Left lung (tissue), 10 donors: ENCODE measurements around the gene ALOX12B. TPM values are rescaled to one million over a fixed set of nuclear protein-coding genes. Genes with fewer than 3 reads are reported as not detected.

Source experiments
- ATAC-seq: fragments of 200-7000 bp; cut with Tn5 transposase; one replicate; pipeline ENCODE4 v1.9.1; 2020; ENCODE audit warnings: moderate library complexity
- DNase-seq, 4 donors: peaks; one replicate each; pipeline ENCODE4 v3.0.0-alpha.2; 2013 to 2020
- H3K27ac ChIP-seq, 2 donors: fragments of 200-600 bp; sonication (generic) in 1 of 2; one replicate each; pipeline versions ENCODE4 v1.5.0 to v1.8.0; 2020 to 2021
- H3K27me3 ChIP-seq, 2 donors: fragments of 200-600 bp; sonication (generic) in 1 of 2; one replicate each; pipeline versions ENCODE4 v1.5.0 to v1.8.0; 2020 to 2021
- H3K36me3 ChIP-seq, 2 donors: fragments of 200-600 bp; sonication (generic) in 1 of 2; one replicate each; pipeline versions ENCODE4 v1.5.0 to v1.8.0; 2020 to 2021
- H3K4me1 ChIP-seq, 2 donors: fragments of 200-600 bp; one replicate each; pipeline ENCODE4 v1.8.0; 2021
- H3K4me3 ChIP-seq, 2 donors: fragments of 200-600 bp; sonication (generic) in 1 of 2; one replicate each; pipeline versions ENCODE4 v1.5.0 to v1.8.0; 2020 to 2021; ENCODE audit warnings: mild to moderate bottlenecking in 1 of 2
- H3K9me3 ChIP-seq, 2 donors: fragments of 200-600 bp; sonication (generic) in 1 of 2; one replicate each; pipeline versions ENCODE4 v1.5.0 to v1.8.0; 2020 to 2021
- intact Hi-C, 2 donors: fragments of 100-400 bp; cut with DNase I; formaldehyde crosslinking; loops; one replicate each; pipeline versions ENCODE4 v1.11.2 to v1.14.2; 2022
- polyA plus RNA-seq, 6 donors: library from polyadenylated mRNA; unstranded; fragments of 120-200 nt; gene quantifications; one replicate each; pipeline ENCODE4 v1.2.1, GENCODE V29; 2013; ENCODE audit not compliant: insufficient read length in 6 of 6
- total RNA-seq, 2 donors: library from RNA; stranded (reverse); fragmentation: NEBNext Ultra II Directional; extraction: Animal tissue kit (Norgen Biotek cat#: 25700); gene quantifications; one replicate each; pipeline ENCODE4 v1.2.1, GENCODE V29; 2021
- TF ChIP-seq, protein P1 (sequence below), 2 donors: fragments of 200-600 bp; sonication (generic) in 1 of 2; IDR thresholded peaks; one replicate each; pipeline versions ENCODE4 v1.5.0 to v1.8.0; 2021; ENCODE audit warnings: antibody characterized with exemption in 2 of 2
- donor health status: DM: no; HTN: yes; CAD: no.
- donor health status: DM: no; HTN: no; CAD: no.

The ALOX12B gene
- total and polyA plus RNA-seq, 8 donors, result 0.20 to 0.32 (median 0.31) TPM; not detected in 3

DNA sequence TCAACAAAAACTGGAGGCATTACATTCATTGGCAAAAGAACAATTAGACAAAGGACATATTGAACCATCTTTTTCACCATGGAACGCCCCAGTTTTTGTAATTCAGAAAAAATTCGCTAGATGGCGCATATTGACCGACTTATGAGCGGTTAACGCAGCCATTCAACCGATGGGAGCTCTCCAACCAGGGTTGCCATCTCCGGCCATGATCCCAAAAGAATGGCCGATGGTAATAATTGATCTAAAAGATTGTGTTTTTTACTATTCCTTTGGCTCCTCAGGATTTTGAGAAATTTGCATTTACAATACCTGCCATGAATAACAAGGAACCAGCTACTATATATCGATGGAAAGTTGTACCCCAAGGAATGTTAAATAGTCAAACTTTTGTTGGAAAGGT, 27.2 kb downstream of the ALOX12B start:
- peak; percentile 22 for ATAC-seq
- H3K36me3 ChIP-seq, result no peaks in the 10 kb centered on the region
- TF ChIP-seq, protein P1, sequence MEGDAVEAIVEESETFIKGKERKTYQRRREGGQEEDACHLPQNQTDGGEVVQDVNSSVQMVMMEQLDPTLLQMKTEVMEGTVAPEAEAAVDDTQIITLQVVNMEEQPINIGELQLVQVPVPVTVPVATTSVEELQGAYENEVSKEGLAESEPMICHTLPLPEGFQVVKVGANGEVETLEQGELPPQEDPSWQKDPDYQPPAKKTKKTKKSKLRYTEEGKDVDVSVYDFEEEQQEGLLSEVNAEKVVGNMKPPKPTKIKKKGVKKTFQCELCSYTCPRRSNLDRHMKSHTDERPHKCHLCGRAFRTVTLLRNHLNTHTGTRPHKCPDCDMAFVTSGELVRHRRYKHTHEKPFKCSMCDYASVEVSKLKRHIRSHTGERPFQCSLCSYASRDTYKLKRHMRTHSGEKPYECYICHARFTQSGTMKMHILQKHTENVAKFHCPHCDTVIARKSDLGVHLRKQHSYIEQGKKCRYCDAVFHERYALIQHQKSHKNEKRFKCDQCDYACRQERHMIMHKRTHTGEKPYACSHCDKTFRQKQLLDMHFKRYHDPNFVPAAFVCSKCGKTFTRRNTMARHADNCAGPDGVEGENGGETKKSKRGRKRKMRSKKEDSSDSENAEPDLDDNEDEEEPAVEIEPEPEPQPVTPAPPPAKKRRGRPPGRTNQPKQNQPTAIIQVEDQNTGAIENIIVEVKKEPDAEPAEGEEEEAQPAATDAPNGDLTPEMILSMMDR (IDR thresholded peaks at IDR 0.05), result peak; percentile 64 to 75
- DNase-seq, result peak in 1 of 4 donors; percentile 69
- intact Hi-C loops, result no loop called here
- H3K4me3 ChIP-seq, result no peak overlapping the region
- H3K4me1 ChIP-seq, result peaks cover 9 to 32% of the 10 kb centered on the region in 2 donors
- peaks cover 33 to 80% of the 10 kb centered on the region in 2 donors for H3K27me3 ChIP-seq
- H3K27ac ChIP-seq, result no peak overlapping the region
- H3K9me3 ChIP-seq, result no peaks in the 10 kb centered on the region

DNA sequence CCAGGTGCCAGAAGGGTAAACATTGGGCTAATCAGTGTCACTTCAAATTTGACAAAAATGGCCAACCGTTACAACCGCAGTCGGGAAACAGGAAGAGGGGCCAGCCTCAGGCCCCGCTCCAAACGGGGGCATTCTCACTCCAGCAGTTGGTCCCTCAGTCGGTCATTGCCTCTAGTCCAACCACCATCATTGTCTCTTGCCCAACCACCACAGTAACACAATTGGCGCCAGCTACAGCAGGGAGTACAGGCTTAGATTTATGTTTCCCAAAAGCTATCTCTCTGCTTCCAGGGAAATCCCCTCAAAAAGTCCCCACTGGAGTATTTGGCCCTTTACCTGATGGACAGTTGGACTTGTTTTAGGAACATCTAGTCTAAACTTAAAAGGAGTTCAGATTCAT, 28.4 kb downstream of the ALOX12B start:
- Histone ChIP-seq H3K27me3 (peaks cover 33 to 68% of the 10 kb centered on the region in 2 donors), H3K27ac (peak overlapping the region in 1 of 2 donors; percentile 8), H3K9me3 (no peaks in the 10 kb centered on the region), H3K4me3 (peak overlapping the region in 1 of 2 donors; percentile 31), H3K36me3 (no peaks in the 10 kb centered on the region), H3K4me1 (peaks cover 9 to 40% of the 10 kb centered on the region in 2 donors)
- TF ChIP-seq, protein P1 (IDR thresholded peaks at IDR 0.05), result no peak
- DNase-seq (no peak), ATAC-seq (no peak)
- intact Hi-C loops, result no loop called here

DNA sequence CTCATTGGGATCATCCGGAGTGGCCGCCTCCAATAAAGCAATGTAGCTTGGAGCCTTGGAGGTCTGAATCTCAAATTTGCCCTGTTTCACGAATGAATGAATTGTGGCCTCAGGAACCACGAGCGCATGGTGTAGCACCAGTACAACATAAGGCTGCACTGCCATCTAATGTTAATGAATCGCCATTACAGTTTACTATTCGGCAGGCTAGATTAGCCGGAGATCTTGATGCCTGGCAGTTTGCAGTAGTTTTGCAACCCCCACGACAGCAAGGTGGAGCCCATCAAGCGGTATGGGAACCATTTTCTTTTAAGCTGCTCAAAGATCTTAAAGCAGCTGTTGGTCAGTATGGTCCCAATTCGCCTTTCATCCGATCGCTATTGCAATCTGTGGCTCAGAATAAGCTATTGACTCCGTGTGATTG, 29.8 kb downstream of the ALOX12B start:
- ATAC-seq, result peak; percentile 74
- no peaks in the 10 kb centered on the region for H3K9me3 ChIP-seq
- peak overlapping the region in 1 of 2 donors; percentile 31 for H3K4me3 ChIP-seq
- H3K27ac ChIP-seq, result peak overlapping the region; percentile 77 to 83
- TF ChIP-seq, protein P1 (IDR thresholded peaks at IDR 0.05), result peak; percentile 72 to 80
- intact Hi-C loops, result no loop called here
- DNase-seq, result peak in 2 of 4 donors; percentile 76 to 79
- no peaks in the 10 kb centered on the region for H3K36me3 ChIP-seq
- peaks cover 9 to 40% of the 10 kb centered on the region in 2 donors for H3K4me1 ChIP-seq
- peaks cover 25 to 54% of the 10 kb centered on the region in 2 donors for H3K27me3 ChIP-seq

DNA sequence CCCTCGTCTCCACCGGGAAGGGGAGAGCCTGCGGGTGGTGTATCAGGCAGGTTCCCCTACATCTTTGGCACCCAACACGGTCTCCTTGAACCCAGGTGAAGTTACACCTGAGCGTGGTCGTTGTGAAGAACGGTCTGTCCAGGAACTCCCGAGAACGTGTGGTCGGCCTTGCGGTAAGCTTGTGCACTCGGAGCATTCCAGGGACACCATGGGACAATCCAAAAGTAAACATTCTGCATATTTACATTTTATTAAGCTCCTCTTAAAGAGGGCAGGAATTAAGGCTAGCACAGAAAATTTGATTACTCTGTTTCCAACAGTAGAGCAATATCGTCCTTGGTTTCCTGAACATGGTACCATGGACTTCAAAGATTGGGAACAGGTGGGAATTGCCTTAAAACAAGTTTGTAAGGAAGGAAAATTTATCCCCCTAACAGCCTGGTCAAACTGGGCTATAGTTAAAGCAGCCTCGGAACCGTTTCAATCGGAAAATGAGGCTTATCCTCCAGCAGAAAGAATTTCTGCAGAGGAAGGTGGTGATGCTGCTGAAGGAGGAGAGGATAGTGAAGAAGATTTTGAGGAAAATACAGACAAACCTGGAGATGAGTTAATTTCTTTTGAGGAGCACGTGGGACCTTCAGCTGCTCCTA, 30.4 kb downstream of the ALOX12B start:
- Histone ChIP-seq H3K4me3 (peak overlapping the region in 1 of 2 donors; percentile 31), H3K36me3 (no peaks in the 10 kb centered on the region), H3K4me1 (peaks cover 9 to 40% of the 10 kb centered on the region in 2 donors), H3K9me3 (no peaks in the 10 kb centered on the region), H3K27me3 (peaks cover 20 to 48% of the 10 kb centered on the region in 2 donors), H3K27ac (peak overlapping the region; percentile 77 to 83)
- intact Hi-C loops, result no loop called here
- ATAC-seq (peak; percentile 31), DNase-seq (no peak)
- TF ChIP-seq, protein P1 (IDR thresholded peaks at IDR 0.05), result no peak

DNA sequence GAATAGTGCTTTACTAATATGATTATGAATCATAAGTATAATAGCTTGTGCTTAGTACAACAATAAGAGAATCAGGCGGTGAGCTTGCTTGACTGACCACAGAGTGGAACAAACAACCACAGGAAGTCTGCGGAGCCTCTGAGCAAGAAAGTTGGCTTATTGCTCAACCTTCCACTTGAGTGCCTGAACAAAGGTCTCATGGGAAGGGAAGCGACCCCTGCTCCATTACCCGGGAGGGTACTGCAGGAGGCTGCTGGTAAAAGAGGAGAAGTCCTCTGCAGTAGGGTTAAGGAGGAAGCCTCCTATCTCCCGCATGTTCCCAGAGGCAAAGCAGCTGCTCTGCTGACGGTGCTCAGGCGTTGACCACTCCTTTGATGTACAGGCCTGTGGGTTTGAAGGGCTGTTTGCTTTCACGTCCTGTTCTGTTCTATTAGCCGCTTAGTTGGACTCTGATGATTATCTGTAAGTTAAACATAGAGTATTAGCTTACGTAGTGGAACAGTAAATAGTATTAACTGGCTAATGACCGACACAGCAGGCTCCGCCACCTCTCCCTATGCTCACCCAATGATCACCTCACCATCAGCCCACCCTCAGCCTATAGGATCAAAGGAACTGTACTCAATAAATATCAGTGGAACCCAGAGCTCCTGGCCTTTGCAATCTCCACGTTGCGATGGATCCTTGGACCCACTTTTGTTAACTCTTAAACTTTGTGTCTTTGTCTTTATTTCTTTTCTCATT, 31.1 kb downstream of the ALOX12B start:
- Histone ChIP-seq H3K4me3 (peak overlapping the region in 1 of 2 donors; percentile 31), H3K9me3 (no peaks in the 10 kb centered on the region), H3K4me1 (peaks cover 9 to 40% of the 10 kb centered on the region in 2 donors), H3K36me3 (no peaks in the 10 kb centered on the region), H3K27me3 (peaks cover 13 to 41% of the 10 kb centered on the region in 2 donors), H3K27ac (peak overlapping the region; percentile 77 to 83)
- ATAC-seq (peak; percentile 65), DNase-seq (peak in 3 of 4 donors; percentile 35 to 84 (median 46))
- intact Hi-C loops, result no loop called here
- TF ChIP-seq, protein P1 (IDR thresholded peaks at IDR 0.05), result no peak
